Activated B cell treated with CpG ODN at 0.5 μM for 24 hours (primary cell): Measurements from ENCODE around the gene COL23A1. TPM values are rescaled to one million over a fixed set of nuclear protein-coding genes. Genes with fewer than 3 reads are reported as not detected.
A peak's percentile ranks its signal among the peaks of the same experiment; 100 is the strongest.

Experiments
- ATAC-seq: fragments of 200-7000 bp; cut with Tn5 transposase; one replicate; pipeline ENCODE4 v1.10.0; 2021; ENCODE audit warnings: low read depth, mild to moderate bottlenecking, moderate library complexity
- CTCF ChIA-PET: fragments of 350-600 bp; sonication (Branson Sonifier 250); formaldehyde crosslinking; loops from one replicate; lab custom pipeline; 2021; ENCODE audit warnings: antibody characterized with exemption; lab: Charles Lee
- POLR2A ChIA-PET: fragments of 350-600 bp; sonication (Branson Sonifier 250); formaldehyde crosslinking; loops from one replicate; lab custom pipeline; 2021; ENCODE audit warnings: antibody characterized with exemption; lab: Charles Lee
- DNase-seq: peaks from one replicate; pipeline ENCODE4 v3.0.0; 2022
- H3K27ac Mint-ChIP-seq: one replicate; pipeline ENCODE4 v1.8.0; 2020; ENCODE audit warnings: mixed read lengths
- H3K27me3 Mint-ChIP-seq: one replicate; pipeline ENCODE4 v1.8.0; 2021; ENCODE audit warnings: mixed read lengths
- H3K36me3 Mint-ChIP-seq: one replicate; pipeline ENCODE4 v1.8.0; 2021; ENCODE audit warnings: low read depth, mixed read lengths
- H3K4me1 Mint-ChIP-seq: one replicate; pipeline ENCODE4 v1.8.0; 2021; ENCODE audit warnings: mixed read lengths
- H3K4me3 Mint-ChIP-seq: one replicate; pipeline ENCODE4 v1.8.0; 2020; ENCODE audit warnings: mild to moderate bottlenecking, mixed read lengths
- H3K9me3 Mint-ChIP-seq: one replicate; pipeline ENCODE4 v1.8.0; 2020; ENCODE audit warnings: mixed read lengths
- intact Hi-C: fragments of 100-400 bp; cut with micrococcal nuclease; formaldehyde crosslinking; loops from one replicate; pipeline ENCODE4 v1.15.1; 2024
- total RNA-seq: library from RNA; stranded (reverse); gene quantifications from 2 replicates; pipeline ENCODE4 v1.2.3, GENCODE V29; 2022
- TF ChIP-seq, protein P1 (sequence below): fragments of 200-600 bp; IDR thresholded peaks from one replicate; pipeline ENCODE4 v1.8.0; 2022; ENCODE audit warnings: antibody characterized with exemption, mild to moderate bottlenecking

Gene COL23A1
- total RNA-seq, 1 donor from 2014 or later, result not detected

DNA sequence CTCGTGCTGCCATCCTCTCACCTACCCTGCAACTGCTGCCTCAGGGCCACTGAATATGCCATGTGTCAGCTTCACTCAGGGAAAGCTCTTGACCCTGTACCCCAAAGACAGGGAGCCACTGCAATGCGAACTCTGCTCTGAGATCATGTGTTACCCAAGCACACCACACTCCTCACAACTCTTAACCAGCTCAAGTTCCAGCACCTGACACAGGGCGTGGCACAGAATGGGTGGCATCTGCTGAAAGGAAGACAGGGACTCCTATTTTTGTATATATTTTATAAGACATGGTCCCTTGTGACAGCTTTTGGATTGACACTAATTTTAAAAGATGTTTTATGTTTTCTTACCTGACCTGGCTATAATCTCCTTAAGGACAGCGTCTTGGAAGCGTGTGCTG is 368.3 kb downstream of the COL23A1 start:
- intact Hi-C loops, result no loop called here
- TF ChIP-seq, protein P1, sequence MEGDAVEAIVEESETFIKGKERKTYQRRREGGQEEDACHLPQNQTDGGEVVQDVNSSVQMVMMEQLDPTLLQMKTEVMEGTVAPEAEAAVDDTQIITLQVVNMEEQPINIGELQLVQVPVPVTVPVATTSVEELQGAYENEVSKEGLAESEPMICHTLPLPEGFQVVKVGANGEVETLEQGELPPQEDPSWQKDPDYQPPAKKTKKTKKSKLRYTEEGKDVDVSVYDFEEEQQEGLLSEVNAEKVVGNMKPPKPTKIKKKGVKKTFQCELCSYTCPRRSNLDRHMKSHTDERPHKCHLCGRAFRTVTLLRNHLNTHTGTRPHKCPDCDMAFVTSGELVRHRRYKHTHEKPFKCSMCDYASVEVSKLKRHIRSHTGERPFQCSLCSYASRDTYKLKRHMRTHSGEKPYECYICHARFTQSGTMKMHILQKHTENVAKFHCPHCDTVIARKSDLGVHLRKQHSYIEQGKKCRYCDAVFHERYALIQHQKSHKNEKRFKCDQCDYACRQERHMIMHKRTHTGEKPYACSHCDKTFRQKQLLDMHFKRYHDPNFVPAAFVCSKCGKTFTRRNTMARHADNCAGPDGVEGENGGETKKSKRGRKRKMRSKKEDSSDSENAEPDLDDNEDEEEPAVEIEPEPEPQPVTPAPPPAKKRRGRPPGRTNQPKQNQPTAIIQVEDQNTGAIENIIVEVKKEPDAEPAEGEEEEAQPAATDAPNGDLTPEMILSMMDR, result no peak
- DNase-seq (no peak), ATAC-seq (no peak)
- H3K27ac Mint-ChIP-seq, result peak overlapping the region; percentile 24
- ChIA-PET POLR2A (interaction anchor here (0.9 kb wide), 1 partner anchor 17 kb away, joined by 3 read pairs; the partner anchor contains the start of gene HNRNPAB), CTCF (no interaction called here)
- H3K27me3 Mint-ChIP-seq, result no peaks in the 10 kb centered on the region
- H3K36me3 Mint-ChIP-seq, result peaks cover 77% of the 10 kb centered on the region
- no peak overlapping the region for H3K4me3 Mint-ChIP-seq
- no peaks in the 10 kb centered on the region for H3K9me3 Mint-ChIP-seq
- peaks cover 9% of the 10 kb centered on the region for H3K4me1 Mint-ChIP-seq

DNA sequence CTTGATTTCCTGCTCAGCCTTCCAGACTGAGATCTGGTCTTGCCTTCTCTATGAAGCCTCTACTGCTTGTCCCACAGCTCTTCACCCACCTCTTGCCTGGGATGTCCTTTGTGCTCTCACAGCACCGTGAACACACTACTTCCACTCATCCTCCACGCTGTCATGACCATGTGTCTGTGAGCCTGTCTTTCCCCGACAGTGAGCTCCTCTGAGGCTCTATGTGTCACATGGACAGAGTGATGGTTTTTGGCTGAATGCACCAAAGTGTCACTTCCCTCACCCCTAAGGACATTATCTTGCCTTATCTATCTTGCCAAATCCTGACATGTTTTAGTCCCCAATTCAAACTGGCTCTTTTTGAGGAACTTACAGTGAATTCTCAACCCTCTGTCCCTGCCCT is 368.9 kb downstream of the COL23A1 start:
- CTCF ChIA-PET, result no interaction called here
- H3K4me3 Mint-ChIP-seq, result no peak overlapping the region
- POLR2A ChIA-PET, result interaction anchor here (0.9 kb wide), 1 partner anchor 17 kb away, joined by 3 read pairs; the partner anchor contains the start of gene HNRNPAB

DNA sequence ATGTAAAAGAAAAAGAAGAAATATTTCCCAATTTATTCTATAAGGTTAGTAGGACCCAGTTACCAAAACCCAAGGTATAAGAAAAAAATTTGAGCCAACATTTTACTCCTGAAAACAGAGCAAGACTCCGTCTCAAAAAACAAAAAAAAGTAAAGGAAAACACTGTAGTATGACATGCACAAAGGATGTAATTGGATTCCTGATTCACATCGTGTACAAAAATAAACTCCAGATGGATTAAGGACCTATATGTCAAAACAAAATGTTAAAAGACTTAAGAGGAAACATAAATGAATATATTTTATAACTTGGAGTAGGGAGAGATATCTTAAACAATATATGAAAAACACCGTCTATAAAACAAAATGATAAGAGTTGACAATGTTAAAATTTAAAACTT is 371.4 kb downstream of the COL23A1 start:
- ChIA-PET POLR2A (no interaction called here), CTCF (no interaction called here)
- no peak for ATAC-seq
- no peaks in the 10 kb centered on the region for H3K9me3 Mint-ChIP-seq
- H3K4me1 Mint-ChIP-seq, result peaks cover 22% of the 10 kb centered on the region
- H3K27me3 Mint-ChIP-seq, result no peaks in the 10 kb centered on the region
- DNase-seq, result no peak
- peaks cover 79% of the 10 kb centered on the region for H3K36me3 Mint-ChIP-seq
- H3K27ac Mint-ChIP-seq, result no peak overlapping the region
- TF ChIP-seq, protein P1, result no peak
- H3K4me3 Mint-ChIP-seq, result no peak overlapping the region
- intact Hi-C loops, result no loop called here

More for the DNA sequence above, 368.9 kb downstream of the COL23A1 start:
- H3K27me3 Mint-ChIP-seq, result no peaks in the 10 kb centered on the region
- TF ChIP-seq, protein P1, result no peak
- DNase-seq (no peak), ATAC-seq (no peak)
- H3K36me3 Mint-ChIP-seq, result peaks cover 78% of the 10 kb centered on the region
- no peaks in the 10 kb centered on the region for H3K9me3 Mint-ChIP-seq
- intact Hi-C loops, result no loop called here
- H3K27ac Mint-ChIP-seq, result peak overlapping the region; percentile 24
- peaks cover 14% of the 10 kb centered on the region for H3K4me1 Mint-ChIP-seq

DNA sequence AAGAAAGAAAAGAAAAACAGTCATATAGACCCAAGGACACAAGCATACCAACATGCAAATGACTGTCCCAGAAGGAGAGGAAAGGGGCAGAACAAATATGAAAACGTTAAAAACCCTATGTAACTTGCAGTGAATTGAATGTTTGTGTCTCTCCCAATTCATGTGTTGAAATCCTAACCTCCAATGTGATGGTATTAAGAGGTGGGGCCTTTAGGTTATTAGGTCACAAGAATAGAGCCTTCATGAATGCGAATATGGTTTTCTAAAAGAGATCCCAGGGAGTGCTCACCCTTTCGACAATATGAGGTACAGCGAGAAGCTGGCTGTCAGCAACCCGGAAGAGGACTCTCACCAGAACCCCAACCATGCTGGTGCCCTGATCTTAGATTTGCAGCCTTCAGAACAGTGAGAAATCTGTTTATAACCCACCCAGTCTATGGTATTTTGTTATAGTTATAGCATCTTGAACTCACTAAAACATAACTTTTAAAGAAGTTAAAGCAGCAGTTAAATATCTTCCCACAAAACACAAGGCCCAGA is 371.9 kb downstream of the COL23A1 start:
- ChIA-PET POLR2A (no interaction called here), CTCF (no interaction called here)
- Mint-ChIP-seq H3K27me3 (no peaks in the 10 kb centered on the region), H3K9me3 (no peaks in the 10 kb centered on the region), H3K4me1 (peaks cover 22% of the 10 kb centered on the region), H3K36me3 (peaks cover 81% of the 10 kb centered on the region), H3K4me3 (no peak overlapping the region), H3K27ac (no peak overlapping the region)
- TF ChIP-seq, protein P1, result no peak
- DNase-seq (no peak), ATAC-seq (no peak)
- intact Hi-C loops, result no loop called here

DNA sequence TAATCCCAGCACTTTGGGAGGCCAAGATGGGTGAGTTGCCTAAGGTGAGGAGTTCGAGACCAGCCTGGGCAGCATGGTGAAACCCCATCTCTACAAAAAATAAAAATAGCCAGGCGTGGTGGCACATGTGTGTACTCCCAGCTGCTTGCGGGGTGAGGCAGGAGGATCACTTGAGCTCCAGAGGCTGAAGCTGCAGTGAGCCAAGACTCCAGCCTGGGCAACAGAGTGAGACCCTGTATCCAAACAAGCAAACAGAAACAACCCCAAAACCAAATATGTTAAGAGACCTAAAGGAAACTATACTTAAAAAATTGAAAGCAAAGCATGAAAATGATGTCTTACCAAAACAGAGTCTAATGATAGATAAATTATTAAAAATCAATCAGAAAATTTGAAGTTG is 373.4 kb downstream of the COL23A1 start:
- no peaks in the 10 kb centered on the region for H3K9me3 Mint-ChIP-seq
- no peak overlapping the region for H3K4me3 Mint-ChIP-seq
- ATAC-seq (no peak), DNase-seq (no peak)
- no peaks in the 10 kb centered on the region for H3K27me3 Mint-ChIP-seq
- intact Hi-C loops, result no loop called here
- H3K4me1 Mint-ChIP-seq, result peaks cover 20% of the 10 kb centered on the region
- TF ChIP-seq, protein P1, result no peak
- no peak overlapping the region for H3K27ac Mint-ChIP-seq
- H3K36me3 Mint-ChIP-seq, result peaks cover 83% of the 10 kb centered on the region
- ChIA-PET CTCF (no interaction called here), POLR2A (interaction anchor here (1.7 kb wide), 1 partner anchor 12 kb away, joined by 13 read pairs; the partner anchor contains the start of gene HNRNPAB)
